DOHH2 (cell line): Measurements from ENCODE around the gene CREB5.

Experiments
- EZH2phosphoT487 ChIP-seq: fragments of 200-600 bp; sonication (generic); IDR thresholded peaks from 2 replicates; pipeline ENCODE4 v1.6.1; 2017; ENCODE audit warnings: borderline replicate concordance, mild to moderate bottlenecking, antibody characterized with exemption, low read length, moderate library complexity, mixed read lengths
- TF ChIP-seq, protein P1 (sequence below): fragments of 200-600 bp; sonication (generic); IDR thresholded peaks from one replicate; pipeline ENCODE4 v1.5.1; 2014; ENCODE audit warnings: antibody characterized with exemption, mild to moderate bottlenecking, low read depth, low read length; ENCODE audit not compliant: poor library complexity, severe bottlenecking

- TF ChIP-seq, protein P1, sequence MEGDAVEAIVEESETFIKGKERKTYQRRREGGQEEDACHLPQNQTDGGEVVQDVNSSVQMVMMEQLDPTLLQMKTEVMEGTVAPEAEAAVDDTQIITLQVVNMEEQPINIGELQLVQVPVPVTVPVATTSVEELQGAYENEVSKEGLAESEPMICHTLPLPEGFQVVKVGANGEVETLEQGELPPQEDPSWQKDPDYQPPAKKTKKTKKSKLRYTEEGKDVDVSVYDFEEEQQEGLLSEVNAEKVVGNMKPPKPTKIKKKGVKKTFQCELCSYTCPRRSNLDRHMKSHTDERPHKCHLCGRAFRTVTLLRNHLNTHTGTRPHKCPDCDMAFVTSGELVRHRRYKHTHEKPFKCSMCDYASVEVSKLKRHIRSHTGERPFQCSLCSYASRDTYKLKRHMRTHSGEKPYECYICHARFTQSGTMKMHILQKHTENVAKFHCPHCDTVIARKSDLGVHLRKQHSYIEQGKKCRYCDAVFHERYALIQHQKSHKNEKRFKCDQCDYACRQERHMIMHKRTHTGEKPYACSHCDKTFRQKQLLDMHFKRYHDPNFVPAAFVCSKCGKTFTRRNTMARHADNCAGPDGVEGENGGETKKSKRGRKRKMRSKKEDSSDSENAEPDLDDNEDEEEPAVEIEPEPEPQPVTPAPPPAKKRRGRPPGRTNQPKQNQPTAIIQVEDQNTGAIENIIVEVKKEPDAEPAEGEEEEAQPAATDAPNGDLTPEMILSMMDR: no peak
- no peak for TF ChIP-seq EZH2phosphoT487
These were observed 68.3 kb downstream of the CREB5 start for GRCh38 chr7:28480595-28480994.
